Measurements from ENCODE around the gene KCNMB2.
A peak's percentile ranks its signal among the peaks of the same experiment; 100 is the strongest.

Gene KCNMB2

GRCh38 chr3:178785961-178786360 lies 249.7 kb downstream of the KCNMB2 start:
- no peak for DNase-seq (ENCODE audit: extremely low spot score, insufficient read length, low read depth)
- no peak for FAIRE-seq

- no peak for FAIRE-seq
- no peak for DNase-seq (ENCODE audit: extremely low spot score, insufficient read length, low read depth)
These were observed 251.7 kb downstream of the KCNMB2 start for GRCh38 chr3:178787960-178788359.

- DNase-seq (ENCODE audit: extremely low spot score, insufficient read length, low read depth) (no peak), FAIRE-seq (no peak)
These were observed 258.5 kb downstream of the KCNMB2 start for GRCh38 chr3:178794711-178795110.

GRCh38 chr3:178795349-178795748 lies 259.1 kb downstream of the KCNMB2 start:
- FAIRE-seq (no peak), DNase-seq (ENCODE audit: extremely low spot score, insufficient read length, low read depth) (no peak)

GRCh38 chr3:178802259-178802658 lies 266.0 kb downstream of the KCNMB2 start:
- DNase-seq (ENCODE audit: extremely low spot score, insufficient read length, low read depth) (no peak), FAIRE-seq (no peak)

- DNase-seq (ENCODE audit: extremely low spot score, insufficient read length, low read depth) (no peak), FAIRE-seq (no peak)
These were observed 266.9 kb downstream of the KCNMB2 start for GRCh38 chr3:178802993-178803693.

- DNase-seq (ENCODE audit: extremely low spot score, insufficient read length, low read depth) (no peak), FAIRE-seq (no peak)
These were observed 268.4 kb downstream of the KCNMB2 start for GRCh38 chr3:178804606-178805005.

- no peak for FAIRE-seq
- DNase-seq (ENCODE audit: extremely low spot score, insufficient read length, low read depth): no peak
These were observed 269.5 kb downstream of the KCNMB2 start for GRCh38 chr3:178805741-178806140.

GRCh38 chr3:178806651-178807050 lies 270.4 kb downstream of the KCNMB2 start:
- DNase-seq (ENCODE audit: extremely low spot score, insufficient read length, low read depth) (no peak), FAIRE-seq (no peak)

GRCh38 chr3:178807694-178808093 lies 271.5 kb downstream of the KCNMB2 start:
- FAIRE-seq: no peak
- no peak for DNase-seq (ENCODE audit: extremely low spot score, insufficient read length, low read depth)

- FAIRE-seq: no peak
- no peak for DNase-seq (ENCODE audit: extremely low spot score, insufficient read length, low read depth)
These were observed 272.5 kb downstream of the KCNMB2 start for GRCh38 chr3:178808748-178809147.

GRCh38 chr3:178810181-178810580 lies 273.9 kb downstream of the KCNMB2 start:
- DNase-seq (ENCODE audit: extremely low spot score, insufficient read length, low read depth) (no peak), FAIRE-seq (no peak)

- DNase-seq (ENCODE audit: extremely low spot score, insufficient read length, low read depth) (no peak), FAIRE-seq (no peak)
These were observed 286.5 kb downstream of the KCNMB2 start for GRCh38 chr3:178822722-178823121.

- no peak for FAIRE-seq
These were observed 286.9 kb downstream of the KCNMB2 start for GRCh38 chr3:178823150-178823549.

GRCh38 chr3:178823591-178824246 lies 287.5 kb downstream of the KCNMB2 start:
- no peak for DNase-seq (ENCODE audit: extremely low spot score, insufficient read length, low read depth)
- no peak for FAIRE-seq

More at GRCh38 chr3:178823150-178823549, 286.9 kb downstream of the KCNMB2 start:
- DNase-seq (ENCODE audit: extremely low spot score, insufficient read length, low read depth): no peak

- DNase-seq (ENCODE audit: extremely low spot score, insufficient read length, low read depth) (no peak), FAIRE-seq (peak; percentile 48)
These were observed 290.3 kb downstream of the KCNMB2 start for GRCh38 chr3:178826435-178827123.

- DNase-seq (ENCODE audit: extremely low spot score, insufficient read length, low read depth): no peak
- no peak for FAIRE-seq
These were observed 291.1 kb downstream of the KCNMB2 start for GRCh38 chr3:178827285-178827856.

GRCh38 chr3:178833695-178834094 lies 297.5 kb downstream of the KCNMB2 start:
- no peak for DNase-seq (ENCODE audit: extremely low spot score, insufficient read length, low read depth)

GRCh38 chr3:178835033-178835432 lies 298.8 kb downstream of the KCNMB2 start:
- DNase-seq (ENCODE audit: extremely low spot score, insufficient read length, low read depth) (no peak), FAIRE-seq (no peak)

More at GRCh38 chr3:178833695-178834094, 297.5 kb downstream of the KCNMB2 start:
- FAIRE-seq: no peak

GRCh38 chr3:178837512-178837911 lies 301.3 kb downstream of the KCNMB2 start:
- FAIRE-seq (no peak), DNase-seq (ENCODE audit: extremely low spot score, insufficient read length, low read depth) (no peak)

GRCh38 chr3:178840586-178840985 lies 304.4 kb downstream of the KCNMB2 start:
- DNase-seq (ENCODE audit: extremely low spot score, insufficient read length, low read depth): no peak
- FAIRE-seq: no peak

Measured in GM18507 (cell line).